GM18858 (cell line): ENCODE data around the gene ABCA2.

Experiments
- ATAC-seq: cut with Tn5 transposase; IDR thresholded peaks from one replicate; pipeline ENCODE4 v1.9.1; 2021; ENCODE audit not compliant: unreplicated experiment

The ABCA2 gene

DNA sequence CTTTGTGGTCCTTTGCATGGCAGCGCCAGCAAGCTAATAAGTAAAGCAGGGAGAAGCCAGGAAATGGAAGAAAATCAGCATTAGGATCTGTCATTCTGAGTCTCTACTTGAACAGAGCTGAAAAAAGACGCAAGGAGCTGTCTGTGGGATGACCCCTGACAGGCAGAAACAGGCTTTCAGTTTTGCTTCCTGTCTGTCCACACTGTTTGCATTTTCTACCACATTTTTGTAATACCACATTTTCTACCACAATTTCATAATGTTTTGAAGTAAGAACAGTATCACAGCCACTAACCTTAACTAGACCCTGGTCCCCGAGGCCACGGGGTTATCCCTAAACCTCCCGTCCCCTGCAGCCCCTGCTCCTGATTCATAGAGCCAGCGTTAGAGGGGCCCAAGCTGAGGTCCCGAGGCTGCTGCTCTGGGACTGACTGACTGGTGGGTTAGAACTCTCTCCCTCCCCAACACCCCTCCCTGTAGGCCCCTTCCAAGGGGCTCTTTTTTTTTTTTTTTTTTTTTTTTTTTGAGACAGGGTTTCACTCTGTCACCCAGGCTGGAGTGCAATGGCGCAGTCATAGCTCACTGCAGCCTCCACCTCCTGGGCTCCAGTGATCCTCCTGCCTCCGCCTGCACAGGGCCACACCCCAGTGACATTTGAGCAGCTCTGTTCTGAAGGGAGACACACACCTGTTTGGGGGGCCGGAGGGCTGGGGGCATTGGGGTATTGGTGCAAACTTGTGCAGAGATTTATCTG, 27.7 kb downstream of the ABCA2 start:
- peak; percentile 71 for ATAC-seq

DNA sequence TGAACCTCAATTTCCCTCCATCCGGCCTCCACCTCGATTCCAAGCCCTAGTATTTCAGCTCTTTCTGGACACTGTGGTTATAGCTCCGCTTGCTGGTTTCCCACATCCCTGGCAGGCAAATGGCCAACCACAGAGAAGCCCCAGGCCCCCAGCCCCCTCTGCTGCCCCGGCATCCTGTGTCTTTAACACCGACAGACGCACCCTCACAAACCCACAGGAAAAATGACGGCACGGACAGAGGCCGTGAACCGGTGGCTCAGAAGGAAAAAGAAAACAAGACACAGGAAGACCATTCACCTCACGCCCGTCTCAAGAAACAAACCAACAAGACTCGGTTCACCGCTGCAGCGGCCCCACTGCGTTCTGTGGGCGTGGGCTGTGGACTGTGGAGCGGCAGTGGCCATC, 30.2 kb downstream of the ABCA2 start:
- ATAC-seq, result no peak

DNA sequence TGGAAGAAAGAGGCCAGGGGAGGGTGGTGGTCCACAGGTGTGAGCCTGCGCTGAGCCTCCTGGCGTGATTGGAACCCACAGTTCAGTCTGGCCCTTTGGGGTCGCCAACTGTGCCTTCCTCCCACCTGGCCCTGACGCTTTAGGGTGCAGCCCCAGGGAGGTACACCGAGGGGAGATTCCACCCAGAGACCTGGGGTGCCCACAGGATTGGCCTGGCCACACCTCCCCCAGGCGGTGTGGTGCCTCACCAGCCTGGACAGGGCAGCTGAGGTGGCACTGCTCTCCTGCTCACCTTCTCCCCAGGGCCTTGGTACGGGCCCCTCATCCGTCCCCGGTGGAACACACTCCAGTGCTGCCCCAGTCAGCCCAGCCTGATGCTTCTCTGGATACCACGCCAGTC, 30.7 kb downstream of the ABCA2 start:
- ATAC-seq, result no peak

DNA sequence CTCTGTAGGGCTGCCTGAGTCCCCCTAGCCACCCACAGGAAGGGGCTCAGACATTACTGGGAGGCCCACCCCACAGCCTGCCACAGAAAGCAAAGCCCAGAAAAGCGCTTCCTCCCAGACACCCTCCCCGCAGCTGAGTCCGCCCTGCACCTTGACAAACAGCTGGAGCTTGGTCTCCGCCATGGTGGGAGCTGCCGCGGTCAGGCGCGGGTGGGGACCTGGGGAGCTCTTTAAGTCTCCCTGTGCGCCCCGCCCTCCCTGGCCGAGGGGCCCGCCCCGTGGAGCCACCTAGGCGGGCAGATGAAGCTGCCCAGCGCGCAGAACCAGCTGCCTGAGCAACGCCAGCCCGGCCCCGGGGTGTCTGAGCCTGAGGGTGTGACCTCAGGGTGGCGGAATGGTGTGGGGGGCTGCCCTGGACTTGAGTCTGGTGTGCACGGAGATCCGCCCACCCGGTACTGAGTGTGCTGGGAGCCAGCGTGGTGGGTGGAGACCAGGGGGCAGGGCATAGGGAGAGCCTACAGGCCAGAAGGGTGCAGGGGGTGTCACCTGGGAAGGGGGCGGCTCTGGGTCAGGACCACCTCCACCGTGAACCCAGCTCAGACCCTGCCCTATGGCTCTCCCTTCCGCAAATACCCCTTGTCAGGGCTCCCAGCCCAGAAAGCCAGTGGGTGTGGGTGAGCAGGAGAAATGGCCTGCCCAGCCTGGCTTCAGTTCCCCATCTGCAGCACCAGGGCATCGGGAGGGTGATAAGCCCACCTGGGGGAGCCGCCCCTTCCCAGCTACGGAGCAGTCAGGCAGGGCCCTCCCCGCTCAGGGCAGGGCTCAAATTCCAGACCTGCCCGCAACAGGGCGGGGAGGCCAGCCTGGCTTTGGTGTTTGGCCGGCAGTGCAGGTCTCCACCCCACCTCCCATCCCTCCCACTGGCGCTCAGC, 31.4 kb downstream of the ABCA2 start, which contains the start of gene CLIC3:
Gene CLIC3 (minus strand): TSS at position 208 of the 932 bp plus-strand sequence. CDS start 25 bp downstream, at position 183.
- ATAC-seq, result no peak

DNA sequence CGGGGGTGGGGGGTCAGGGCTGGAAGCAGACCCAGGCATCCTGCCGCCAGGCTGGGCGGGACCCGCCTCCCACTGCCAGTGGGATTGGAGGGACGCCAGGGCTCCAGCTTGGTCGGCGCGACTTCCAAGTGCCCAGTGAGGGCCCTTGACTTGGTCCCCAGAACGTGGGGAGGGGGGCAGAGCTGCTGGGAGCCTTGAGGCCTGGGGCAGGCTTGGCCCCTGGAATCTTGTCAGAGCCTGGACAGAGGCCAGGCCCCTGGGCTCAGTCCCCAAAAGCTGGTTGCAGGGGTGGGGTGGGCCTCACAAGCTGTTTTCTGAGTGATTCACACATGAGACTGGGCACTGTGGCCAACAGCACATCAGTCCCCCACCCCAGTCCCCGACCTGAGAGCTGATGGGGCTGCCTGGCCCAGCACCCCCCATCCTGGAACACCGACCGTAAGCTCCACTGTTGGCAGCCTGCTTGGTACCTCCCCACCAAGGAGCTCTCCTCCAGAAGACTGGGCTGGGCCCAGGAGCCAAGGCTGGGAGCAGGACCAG, 32.2 kb downstream of the ABCA2 start:
- no peak for ATAC-seq

DNA sequence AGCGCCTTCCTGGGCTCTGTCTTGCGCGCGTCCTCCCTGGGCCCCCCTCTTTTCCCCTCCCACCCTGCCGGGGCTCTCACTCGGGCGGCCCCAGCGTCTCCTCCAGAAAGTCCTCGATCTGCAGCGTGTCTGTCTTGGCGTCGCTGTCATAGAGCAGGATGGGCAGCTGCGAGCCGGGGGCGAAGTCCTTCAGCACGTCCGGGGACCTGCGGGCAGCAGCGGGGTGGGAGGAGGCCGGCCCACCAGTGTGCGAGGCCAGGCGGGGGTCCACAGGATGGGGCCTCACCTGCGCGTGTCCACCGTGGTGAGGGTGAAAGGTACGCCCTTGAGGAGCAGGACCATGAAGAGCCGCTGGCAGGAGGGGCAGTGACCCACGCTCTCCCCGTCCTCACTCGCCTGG, 32.7 kb downstream of the ABCA2 start:
- ATAC-seq, result no peak

DNA sequence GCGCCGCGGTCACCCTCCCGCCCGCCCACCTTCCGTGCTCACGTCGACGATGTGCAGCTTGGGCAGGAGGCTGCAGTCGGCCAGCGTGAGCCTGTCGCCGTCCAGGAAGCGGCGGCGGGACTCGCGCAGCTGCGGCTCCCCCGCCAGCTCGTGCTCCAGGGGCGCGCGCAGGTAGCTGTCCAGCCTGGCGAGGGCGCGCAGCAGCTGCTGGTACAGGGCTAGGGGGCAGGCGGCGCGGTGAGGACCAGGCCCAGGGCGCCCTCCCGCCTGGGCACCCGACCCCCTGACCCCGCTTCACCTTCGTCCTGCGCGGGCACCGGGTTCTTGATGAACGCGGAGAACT, 33.2 kb downstream of the ABCA2 start:
- no peak for ATAC-seq

DNA sequence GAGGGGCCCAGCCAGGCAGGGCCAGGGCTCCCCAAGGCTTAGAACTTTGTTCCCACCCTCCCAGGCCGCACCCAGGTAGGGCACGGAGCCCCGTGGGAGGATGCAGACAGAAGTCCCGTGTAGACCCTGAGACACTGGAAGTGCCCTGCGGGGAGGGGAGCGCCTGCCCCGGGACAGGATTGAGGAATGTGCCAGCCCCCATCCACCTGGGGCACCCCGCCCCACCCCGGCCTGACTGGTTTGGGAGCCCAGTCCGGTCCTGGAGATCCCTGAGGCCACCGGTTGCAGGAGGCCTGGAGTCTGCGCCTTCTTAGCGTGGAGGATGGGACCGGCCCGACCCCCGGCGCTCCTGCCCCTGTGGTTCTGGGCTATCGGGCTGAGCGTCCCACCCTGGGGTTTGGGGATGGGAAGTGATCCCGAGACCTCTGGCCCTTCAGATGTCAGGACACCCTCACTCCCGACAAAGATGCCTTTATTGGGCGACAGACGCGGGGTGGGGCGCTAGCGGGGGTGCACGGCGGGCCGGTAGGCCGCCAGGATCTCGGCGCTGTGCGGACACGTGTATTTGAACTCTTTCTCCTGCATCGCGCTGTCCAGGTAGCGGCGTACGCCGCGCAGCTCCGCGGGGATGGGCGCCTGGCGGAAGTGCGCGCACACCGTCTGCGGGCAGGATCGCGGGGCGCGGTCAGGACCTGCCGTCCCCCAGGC, 33.7 kb downstream of the ABCA2 start:
- ATAC-seq, result no peak

DNA sequence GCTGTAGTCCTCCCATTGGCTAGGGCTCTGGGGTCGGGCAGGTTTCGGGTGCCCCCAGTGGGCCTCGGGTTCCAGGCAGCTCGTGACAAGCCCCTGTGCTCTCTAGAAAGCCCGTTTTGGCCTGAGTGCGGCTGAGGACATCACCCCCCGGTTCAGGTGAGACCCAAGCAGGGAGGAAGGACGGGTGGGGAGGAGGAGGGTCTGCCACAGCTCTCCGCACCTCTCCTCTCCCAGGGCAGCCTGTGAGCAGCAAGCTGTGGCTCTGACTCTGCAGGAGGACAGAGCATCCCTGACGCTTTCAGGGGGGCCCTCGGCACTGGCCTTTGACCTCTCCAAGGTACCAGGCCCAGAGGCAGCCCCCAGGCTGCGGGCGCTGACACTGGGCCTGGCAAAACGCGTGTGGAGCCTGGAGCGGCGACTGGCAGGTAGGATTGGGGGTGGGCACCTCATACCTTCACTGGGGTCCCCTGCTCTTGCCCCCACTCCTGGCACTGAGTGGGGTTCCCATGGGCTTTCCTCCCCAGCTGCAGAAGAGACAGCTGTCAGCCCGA, 35.1 kb downstream of the ABCA2 start:
- no peak for ATAC-seq

DNA sequence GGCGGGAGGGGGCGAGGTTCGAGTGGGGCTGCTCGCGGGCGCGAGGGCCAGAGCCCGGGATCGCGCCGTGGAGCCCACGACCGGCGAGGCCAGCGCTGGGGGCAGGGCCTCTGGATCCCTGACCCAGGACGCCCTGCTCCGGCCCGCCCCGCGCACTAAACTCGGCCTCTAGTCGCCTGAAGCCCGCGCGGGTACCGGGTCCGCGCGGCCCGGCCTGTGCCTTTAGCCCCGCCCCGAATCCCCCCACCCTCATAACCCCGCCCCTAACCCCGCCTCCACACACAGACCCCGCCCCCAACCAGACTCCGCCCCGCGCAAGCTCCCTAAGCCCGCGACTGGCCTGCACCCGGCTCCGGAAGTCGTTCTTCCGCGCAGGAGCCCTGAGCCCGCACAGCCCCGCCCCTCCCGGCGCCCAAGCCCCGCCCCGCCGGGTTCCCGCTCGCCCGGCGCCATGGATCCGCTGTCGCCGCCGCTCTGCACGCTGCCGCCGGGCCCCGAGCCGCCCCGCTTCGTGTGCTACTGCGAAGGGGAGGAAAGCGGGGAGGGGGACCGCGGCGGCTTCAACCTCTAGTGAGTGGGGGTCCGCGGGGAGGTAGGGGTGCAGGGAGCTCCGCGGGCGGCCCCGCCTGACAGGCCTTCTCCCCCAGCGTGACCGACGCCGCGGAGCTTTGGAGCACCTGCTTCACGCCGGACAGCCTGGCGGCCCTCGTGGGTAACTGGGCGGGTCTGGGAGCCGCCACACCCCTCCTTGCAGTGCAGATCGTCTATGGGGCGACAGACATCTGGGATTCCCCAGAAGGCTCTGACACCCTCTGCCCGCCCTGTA, 35.8 kb downstream of the ABCA2 start, which contains the start of gene PAXX:
Gene PAXX (plus strand): TSS at position 430 of the 826 bp plus-strand sequence. CDS start 22 bp downstream, at position 452.
- peak; percentile 39 for ATAC-seq

DNA sequence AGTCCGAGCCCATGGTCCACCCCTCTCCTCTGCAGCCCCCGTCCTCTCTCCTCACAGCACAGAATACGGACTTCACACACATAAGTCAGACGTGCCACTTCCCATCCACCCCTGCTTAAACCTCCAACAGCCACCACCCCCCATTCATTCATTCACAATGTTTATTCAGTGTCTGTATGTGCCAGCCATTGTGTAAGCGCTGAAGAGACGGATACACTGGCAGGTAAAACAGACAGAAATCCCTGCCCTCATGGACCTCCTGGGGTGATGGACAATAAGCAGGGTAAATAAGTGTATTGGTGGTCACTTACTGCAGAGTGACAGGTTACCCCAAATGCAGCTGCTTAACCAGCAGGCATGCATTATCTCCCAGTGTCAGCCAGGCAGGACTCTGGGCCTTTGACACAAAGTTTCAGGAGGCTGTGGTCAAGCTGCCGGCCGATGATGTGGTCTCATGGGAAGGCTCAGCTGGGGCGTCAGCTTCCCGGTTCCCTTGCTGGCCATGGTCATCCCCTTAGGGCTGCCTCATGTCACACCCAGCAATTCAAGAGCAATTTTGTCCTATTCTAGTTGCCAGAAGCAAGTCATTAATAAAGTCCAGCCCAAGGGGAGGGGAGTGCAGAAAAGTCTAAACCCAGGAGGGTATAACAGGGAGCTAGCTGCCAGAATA, 37.7 kb downstream of the ABCA2 start:
- ATAC-seq, result no peak

DNA sequence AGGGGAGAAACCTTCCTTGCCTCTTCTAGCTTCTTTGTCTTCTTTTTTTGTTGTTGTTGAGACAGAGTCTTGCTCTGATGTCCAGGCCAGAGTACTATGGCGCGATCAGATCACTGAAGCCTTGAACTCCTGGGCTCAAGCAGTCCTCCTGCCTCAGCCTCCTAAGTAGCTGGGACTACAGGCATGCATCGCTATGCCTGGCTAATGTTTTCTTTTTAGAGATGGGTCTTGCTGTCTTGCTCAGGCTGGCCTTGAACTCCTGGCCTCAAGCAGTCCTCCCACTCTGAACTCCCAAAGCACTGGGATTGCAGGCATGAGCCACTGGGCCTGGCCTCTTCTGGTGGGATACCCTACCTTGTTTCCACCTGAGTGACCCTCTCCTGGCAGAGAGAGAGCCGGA, 39.2 kb downstream of the ABCA2 start:
- no peak for ATAC-seq

DNA sequence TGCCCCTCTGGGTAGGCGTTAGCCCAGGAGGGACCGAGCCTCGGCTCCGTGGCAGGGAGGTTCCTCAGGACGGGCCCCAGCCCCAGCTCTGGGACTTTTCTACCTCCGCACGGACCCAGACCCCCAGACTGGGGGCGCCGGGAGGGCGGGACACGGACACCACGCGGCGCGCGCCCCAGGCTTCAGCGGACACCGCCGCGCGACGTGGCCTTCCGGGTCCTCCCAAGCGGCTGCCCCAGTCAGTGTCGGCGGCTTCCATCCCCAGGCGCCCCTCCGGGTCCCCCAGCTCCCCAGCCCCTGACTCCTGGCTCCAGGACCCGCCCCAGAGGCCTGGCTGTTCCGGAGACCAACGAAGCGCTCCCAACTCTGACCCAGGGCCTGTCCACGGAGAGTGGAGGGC, 42.2 kb downstream of the ABCA2 start:
- ATAC-seq, result no peak

DNA sequence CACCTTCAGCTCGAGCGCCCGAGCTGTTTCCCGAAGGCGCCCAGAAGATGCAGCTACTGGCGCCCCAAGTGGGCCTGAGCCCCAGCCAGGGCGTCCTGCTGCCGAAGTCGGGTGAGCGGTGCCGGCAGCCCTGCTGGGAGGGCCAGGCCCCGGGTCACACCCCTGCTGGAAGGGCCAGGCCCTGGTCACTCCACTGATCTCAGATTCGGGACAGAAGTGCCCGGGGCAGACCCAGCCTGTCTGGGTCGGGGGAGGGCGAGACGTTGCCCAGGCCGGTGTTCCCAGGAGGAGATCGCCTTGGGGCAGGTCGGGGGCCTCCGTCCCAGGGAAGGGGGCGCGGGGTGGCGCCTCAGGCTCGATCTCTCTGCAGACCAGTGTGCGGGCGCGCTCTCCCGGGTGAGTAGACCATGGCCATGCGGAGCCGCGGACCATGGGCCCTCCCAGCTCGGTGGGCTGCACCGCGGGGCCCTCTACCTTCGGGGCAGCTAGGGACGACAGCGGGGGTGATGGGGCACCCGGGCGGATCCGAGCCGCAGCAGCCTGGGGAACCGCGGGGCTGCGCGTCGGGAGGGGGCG, 42.9 kb downstream of the ABCA2 start:
- ATAC-seq, result no peak

DNA sequence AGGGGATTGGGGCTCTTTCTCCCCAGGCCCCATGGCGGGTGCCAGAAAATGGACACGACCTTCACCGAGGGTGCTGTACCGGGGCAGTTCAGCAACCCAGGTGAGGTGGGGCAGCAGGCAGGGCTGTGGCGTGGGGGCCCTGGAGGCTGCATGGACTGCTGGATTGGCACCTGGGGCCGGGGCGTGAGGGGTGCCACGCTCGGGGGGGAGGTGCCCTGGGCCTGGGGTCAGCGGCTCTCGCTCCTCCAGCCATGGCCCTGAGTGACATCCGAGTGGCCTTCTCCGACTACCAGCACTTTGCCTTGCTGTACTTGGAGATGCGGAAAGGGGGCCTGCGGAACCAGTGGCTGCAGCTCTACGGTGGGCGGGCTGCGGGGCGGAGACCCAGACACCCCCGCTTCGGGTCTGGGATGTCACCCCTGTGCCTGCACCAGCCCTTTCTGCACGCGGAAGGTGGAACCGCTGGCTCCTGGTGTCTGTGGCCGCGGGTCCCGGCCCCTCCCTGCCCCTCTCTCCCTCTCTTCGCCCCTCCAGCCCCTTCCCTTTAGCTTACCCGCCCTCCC, 43.5 kb downstream of the ABCA2 start:
- no peak for ATAC-seq

DNA sequence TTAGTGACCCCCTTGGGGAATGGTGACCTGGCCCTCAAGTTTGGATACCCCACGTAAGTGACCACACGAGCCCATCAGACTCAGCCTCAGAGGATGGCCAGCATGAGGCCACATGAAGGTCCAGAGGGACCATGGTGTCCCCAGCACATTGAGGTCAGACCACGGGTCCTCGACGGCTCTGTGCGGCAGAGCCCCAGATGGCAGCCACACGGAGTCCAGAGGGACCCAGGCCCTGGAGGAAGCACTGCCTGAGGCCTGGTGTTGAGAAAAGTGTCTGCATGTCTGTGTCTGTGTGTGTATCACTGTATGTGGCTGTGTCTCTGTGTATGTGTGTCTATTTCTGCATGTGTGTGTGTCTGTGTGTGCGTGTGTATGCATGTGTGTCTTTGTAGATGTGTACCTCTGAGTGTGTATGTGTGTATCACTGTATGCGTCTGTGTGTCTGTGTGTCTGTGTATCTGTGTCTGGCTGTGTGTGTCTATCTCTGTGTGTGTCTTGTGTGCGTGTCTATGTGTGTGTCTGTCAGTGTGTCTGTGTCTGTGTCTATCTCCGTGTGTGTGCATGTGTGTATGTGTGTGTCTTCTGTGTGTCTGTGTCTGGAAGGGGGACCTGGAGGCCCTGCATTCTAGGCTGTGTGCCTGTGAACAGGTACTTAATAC, 44.3 kb downstream of the ABCA2 start:
- no peak for ATAC-seq

DNA sequence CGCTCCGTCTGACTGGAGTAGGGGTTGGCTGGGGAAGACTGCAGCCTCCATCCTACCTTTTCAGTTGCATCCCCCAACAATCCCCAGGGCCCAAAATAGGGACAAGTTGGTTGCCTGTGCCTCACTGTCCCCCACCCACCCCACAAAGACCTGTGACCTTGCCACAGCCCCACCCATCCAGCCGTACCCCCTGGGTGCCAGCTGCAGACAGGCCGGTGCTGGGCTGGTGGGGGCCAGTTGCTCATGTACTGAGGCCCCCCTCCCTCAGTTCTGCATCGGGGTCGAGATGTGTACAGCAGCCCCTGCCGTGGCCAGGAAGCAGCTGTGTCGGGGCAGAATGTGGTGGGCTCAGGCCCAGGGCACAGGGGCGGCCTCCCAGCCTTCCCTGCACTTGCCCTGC, 44.9 kb downstream of the ABCA2 start:
- ATAC-seq, result no peak
